ENCODE data around the gene P2RX7. TPM values are rescaled to one million over a fixed set of nuclear protein-coding genes. Genes with fewer than 3 reads are reported as not detected.
"Not testable (repeated sequence)": the region's sequence is repeated elsewhere in the genome, so short reads cannot be mapped to it uniquely, and the experiment has no call there.

P2RX7 gene
- total RNA-seq, 1 experiment from 2014 or later, result 0.17 TPM

- ChIA-PET POLR2A (ENCODE audit: low non-redundant PET) (no interaction called here), CTCF (no interaction called here)
- no peaks in the 10 kb centered on the region for H3K36me3 ChIP-seq (ENCODE audit: insufficient read depth, low read length, poor library complexity, severe bottlenecking)
- intact Hi-C loops (cut with micrococcal nuclease; ENCODE audit: unreplicated experiment), result no loop called here
- no peaks in the 10 kb centered on the region for H3K4me1 ChIP-seq (ENCODE audit: insufficient read depth, low read length, poor library complexity, severe bottlenecking)
- DNase-seq (ENCODE audit: low spot score), result no peak
- TF ChIP-seq CTCF (conservative IDR thresholded peaks at IDR 0.05; ENCODE audit: low read depth, low read length) (peak; percentile 29; the same call in 1 of the 2 replicates), EZH2 (IDR thresholded peaks at IDR 0.05; ENCODE audit: borderline replicate concordance, low read depth, low read length, poor library complexity, severe bottlenecking) (no peak)
- no peak overlapping the region for H3K4me3 ChIP-seq (ENCODE audit: low read depth, low read length, poor library complexity, severe bottlenecking)
- H3K27ac ChIP-seq (ENCODE audit: low read depth, low read length, poor library complexity, severe bottlenecking), result no peak overlapping the region
- H3K27me3 ChIP-seq (replicated peaks; ENCODE audit: insufficient read depth, low read depth, low read length, poor library complexity), result no peaks in the 10 kb centered on the region
- no peaks in the 10 kb centered on the region for H3K9me3 ChIP-seq (ENCODE audit: low read depth, low read length, poor library complexity, severe bottlenecking)
- BruUV-seq (replicated peaks), result no TSS peak
These were observed 90.9 kb downstream of the P2RX7 start for GRCh38 chr12:121223292-121224285.

- ChIA-PET POLR2A (ENCODE audit: low non-redundant PET) (no interaction called here), CTCF (no interaction called here)
- Histone ChIP-seq H3K36me3 (ENCODE audit: insufficient read depth, low read length, poor library complexity, severe bottlenecking) (no peaks in the 10 kb centered on the region), H3K27me3 (replicated peaks; ENCODE audit: insufficient read depth, low read depth, low read length, poor library complexity) (no peaks in the 10 kb centered on the region), H3K27ac (ENCODE audit: low read depth, low read length, poor library complexity, severe bottlenecking) (no peak overlapping the region), H3K9me3 (ENCODE audit: low read depth, low read length, poor library complexity, severe bottlenecking) (no peaks in the 10 kb centered on the region), H3K4me1 (ENCODE audit: insufficient read depth, low read length, poor library complexity, severe bottlenecking) (no peaks in the 10 kb centered on the region), H3K4me3 (ENCODE audit: low read depth, low read length, poor library complexity, severe bottlenecking) (no peak overlapping the region)
- TF ChIP-seq EZH2 (IDR thresholded peaks at IDR 0.05; ENCODE audit: borderline replicate concordance, low read depth, low read length, poor library complexity, severe bottlenecking) (no peak), CTCF (conservative IDR thresholded peaks at IDR 0.05; ENCODE audit: low read depth, low read length) (no peak)
- intact Hi-C loops (cut with micrococcal nuclease; ENCODE audit: unreplicated experiment), result no loop called here
- DNase-seq (ENCODE audit: low spot score), result no peak
- no TSS peak for BruUV-seq (replicated peaks)
These were observed 91.9 kb downstream of the P2RX7 start for GRCh38 chr12:121224591-121224990.

- POLR2A ChIA-PET (ENCODE audit: low non-redundant PET), result no interaction called here
- no peaks in the 10 kb centered on the region for H3K4me1 ChIP-seq (ENCODE audit: insufficient read depth, low read length, poor library complexity, severe bottlenecking)
- H3K36me3 ChIP-seq (ENCODE audit: insufficient read depth, low read length, poor library complexity, severe bottlenecking), result no peaks in the 10 kb centered on the region
- H3K27ac ChIP-seq (ENCODE audit: low read depth, low read length, poor library complexity, severe bottlenecking), result no peak overlapping the region
- BruUV-seq (replicated peaks), result no TSS peak
- intact Hi-C loops (cut with micrococcal nuclease; ENCODE audit: unreplicated experiment), result no loop called here
- TF ChIP-seq CTCF (conservative IDR thresholded peaks at IDR 0.05; ENCODE audit: low read depth, low read length) (no peak), EZH2 (IDR thresholded peaks at IDR 0.05; ENCODE audit: borderline replicate concordance, low read depth, low read length, poor library complexity, severe bottlenecking) (no peak)
- no peaks in the 10 kb centered on the region for H3K27me3 ChIP-seq (replicated peaks; ENCODE audit: insufficient read depth, low read depth, low read length, poor library complexity)
- CTCF ChIA-PET, result no interaction called here
- no peak overlapping the region for H3K4me3 ChIP-seq (ENCODE audit: low read depth, low read length, poor library complexity, severe bottlenecking)
- H3K9me3 ChIP-seq (ENCODE audit: low read depth, low read length, poor library complexity, severe bottlenecking), result no peaks in the 10 kb centered on the region
- no peak for DNase-seq (ENCODE audit: low spot score)
These were observed 93.7 kb downstream of the P2RX7 start for GRCh38 chr12:121226399-121226798.

GRCh38 chr12:121226871-121227270 lies 94.2 kb downstream of the P2RX7 start:
- H3K9me3 ChIP-seq (ENCODE audit: low read depth, low read length, poor library complexity, severe bottlenecking); H3K4me3 ChIP-seq (ENCODE audit: low read depth, low read length, poor library complexity, severe bottlenecking); H3K4me1 ChIP-seq (ENCODE audit: insufficient read depth, low read length, poor library complexity, severe bottlenecking); H3K27ac ChIP-seq (ENCODE audit: low read depth, low read length, poor library complexity, severe bottlenecking); H3K27me3 ChIP-seq (replicated peaks; ENCODE audit: insufficient read depth, low read depth, low read length, poor library complexity); DNase-seq (ENCODE audit: low spot score); intact Hi-C loops (cut with micrococcal nuclease; ENCODE audit: unreplicated experiment); POLR2A ChIA-PET (ENCODE audit: low non-redundant PET); BruUV-seq (replicated peaks); CTCF ChIA-PET; H3K36me3 ChIP-seq (ENCODE audit: insufficient read depth, low read length, poor library complexity, severe bottlenecking): not testable (repeated sequence)

Data from A673 (cell line).